ENCODE measurements around the gene BCDIN3D. TPM values are rescaled to one million over a fixed set of nuclear protein-coding genes. Genes with fewer than 3 reads are reported as not detected.

Gene BCDIN3D
- total and polyA plus RNA-seq, 5 donors from 2014 or later = 4.6 to 9.8 (median 8.6) TPM

DNA sequence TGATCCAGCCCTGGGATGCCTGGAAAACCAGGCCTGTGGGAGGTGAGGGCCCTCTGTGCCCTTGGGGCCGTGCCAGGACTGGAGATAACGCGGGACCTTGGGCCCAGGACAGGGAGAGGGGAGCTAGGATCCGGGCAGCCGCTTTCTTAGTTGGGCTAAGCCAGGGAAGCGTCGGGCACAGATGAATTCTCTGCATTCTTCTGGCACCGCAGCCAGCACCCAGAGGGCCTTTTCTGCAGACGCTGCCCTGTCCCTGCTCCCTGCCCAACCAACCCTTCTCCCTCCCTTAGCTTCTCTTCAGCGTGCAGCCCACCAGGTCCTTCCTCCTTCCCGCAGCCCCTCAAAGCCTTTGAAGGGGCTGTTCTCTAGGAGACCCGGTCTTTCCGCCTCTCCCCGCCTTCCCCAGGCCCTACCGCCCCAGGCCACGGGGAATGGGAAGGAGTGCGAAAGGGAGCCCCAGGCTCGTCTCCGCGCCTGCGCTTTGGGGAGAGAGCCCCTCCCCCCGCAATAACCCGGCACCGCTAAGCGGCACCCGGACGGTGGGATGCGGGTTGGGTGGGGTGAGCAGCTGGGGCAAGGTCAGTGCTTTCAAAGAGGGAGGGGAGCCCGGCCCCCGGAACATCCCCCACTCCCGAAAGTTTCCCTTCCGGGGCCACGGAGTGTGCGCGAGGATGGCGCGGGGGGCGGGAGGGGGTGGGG is 15.4 kb downstream of the BCDIN3D start:
- Histone ChIP-seq H3K4me3 (ENCODE audit: low read depth, low read length) (no peak overlapping the region), H3K27me3 (ENCODE audit: control insufficient read depth, insufficient read depth, low read length) (no peaks in the 10 kb centered on the region), H3K36me3 (ENCODE audit: control insufficient read depth, insufficient read depth, low read length) (no peaks in the 10 kb centered on the region), H3K27ac (ENCODE audit: insufficient read depth, low read length, poor library complexity, severe bottlenecking) (peak overlapping the region; percentile 72), H3K4me1 (ENCODE audit: control insufficient read depth, insufficient read depth, low read length, poor library complexity, severe bottlenecking) (peaks cover 21% of the 10 kb centered on the region), H3K9me3 (ENCODE audit: control insufficient read depth in 2 of 2, low read length in 2 of 2) (no peaks in the 10 kb centered on the region)
- DNase-seq (peak; percentile 20 to 43 (median 32)), ATAC-seq (ENCODE audit: low read depth in 2 of 2) (no peak)
- H3K36me3 Mint-ChIP-seq = no peaks in the 10 kb centered on the region
- peak overlapping the region; percentile 91 to 98 (median 93) for H3K4me3 Mint-ChIP-seq
- peaks cover 24% of the 10 kb centered on the region for H3K27me3 Mint-ChIP-seq
- peaks cover 0 to 2% (median 0%) of the 10 kb centered on the region in 7 donors for H3K9me3 Mint-ChIP-seq
- H3K27ac Mint-ChIP-seq = peak overlapping the region in 2 of 3 donors; percentile 84 to 89
- H3K4me1 Mint-ChIP-seq = peaks cover 12 to 44% (median 29%) of the 10 kb centered on the region in 4 donors

DNA sequence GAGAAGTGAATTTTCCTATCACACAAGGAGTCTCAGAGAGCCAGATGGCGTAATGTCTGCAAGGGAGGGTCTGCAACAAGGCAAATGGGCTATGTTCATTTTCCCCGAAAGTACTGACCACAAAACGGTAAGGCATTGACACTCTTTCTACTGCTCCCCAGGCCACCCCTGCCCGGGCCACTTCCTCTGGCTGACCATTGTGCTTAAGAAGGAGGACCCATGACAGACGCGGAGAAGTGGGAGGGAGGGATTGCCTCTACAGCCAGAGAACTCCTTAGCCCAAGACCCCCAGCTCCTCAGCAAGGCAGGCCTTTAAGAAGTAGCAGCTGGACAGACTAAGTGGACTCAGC is 15.9 kb downstream of the BCDIN3D start:
- Mint-ChIP-seq H3K27ac (peak overlapping the region in 2 of 3 donors; percentile 84 to 89), H3K27me3 (peaks cover 19% of the 10 kb centered on the region), H3K4me1 (peaks cover 10 to 47% (median 31%) of the 10 kb centered on the region in 4 donors), H3K4me3 (peak overlapping the region; percentile 84 to 98 (median 90)), H3K36me3 (peaks cover 3% of the 10 kb centered on the region), H3K9me3 (peaks cover 0 to 2% (median 0%) of the 10 kb centered on the region in 7 donors)
- Histone ChIP-seq H3K9me3 (ENCODE audit: control insufficient read depth in 2 of 2, low read length in 2 of 2) (no peaks in the 10 kb centered on the region), H3K36me3 (ENCODE audit: control insufficient read depth, insufficient read depth, low read length) (no peaks in the 10 kb centered on the region), H3K27ac (ENCODE audit: insufficient read depth, low read length, poor library complexity, severe bottlenecking) (peak overlapping the region; percentile 72), H3K27me3 (ENCODE audit: control insufficient read depth, insufficient read depth, low read length) (no peaks in the 10 kb centered on the region), H3K4me1 (ENCODE audit: control insufficient read depth, insufficient read depth, low read length, poor library complexity, severe bottlenecking) (peaks cover 21% of the 10 kb centered on the region), H3K4me3 (ENCODE audit: low read depth, low read length) (no peak overlapping the region)
- DNase-seq (no peak), ATAC-seq (ENCODE audit: low read depth in 2 of 2) (no peak)

- H3K4me1 Mint-ChIP-seq = peaks cover 10 to 57% (median 35%) of the 10 kb centered on the region in 4 donors
- H3K4me1 ChIP-seq (ENCODE audit: control insufficient read depth, insufficient read depth, low read length, poor library complexity, severe bottlenecking) = peaks cover 29% of the 10 kb centered on the region
- H3K36me3 ChIP-seq (ENCODE audit: control insufficient read depth, insufficient read depth, low read length) = no peaks in the 10 kb centered on the region
- DNase-seq = no peak
- peak overlapping the region in 1 of 3 donors; percentile 84 for H3K27ac Mint-ChIP-seq
- no peak for ATAC-seq (ENCODE audit: low read depth in 2 of 2)
- H3K27me3 ChIP-seq (ENCODE audit: control insufficient read depth, insufficient read depth, low read length) = no peaks in the 10 kb centered on the region
- H3K36me3 Mint-ChIP-seq = peaks cover 5% of the 10 kb centered on the region
- H3K27ac ChIP-seq (ENCODE audit: insufficient read depth, low read length, poor library complexity, severe bottlenecking) = no peak overlapping the region
- peaks cover 0 to 2% (median 0%) of the 10 kb centered on the region in 7 donors for H3K9me3 Mint-ChIP-seq
- H3K4me3 ChIP-seq (ENCODE audit: low read depth, low read length) = no peak overlapping the region
- H3K9me3 ChIP-seq (ENCODE audit: control insufficient read depth in 2 of 2, low read length in 2 of 2) = no peaks in the 10 kb centered on the region
- peak overlapping the region; percentile 84 to 98 (median 90) for H3K4me3 Mint-ChIP-seq
- peaks cover 15% of the 10 kb centered on the region for H3K27me3 Mint-ChIP-seq
Measured at GRCh38 chr12:49825971-49826421, 16.9 kb downstream of the BCDIN3D start.

DNA sequence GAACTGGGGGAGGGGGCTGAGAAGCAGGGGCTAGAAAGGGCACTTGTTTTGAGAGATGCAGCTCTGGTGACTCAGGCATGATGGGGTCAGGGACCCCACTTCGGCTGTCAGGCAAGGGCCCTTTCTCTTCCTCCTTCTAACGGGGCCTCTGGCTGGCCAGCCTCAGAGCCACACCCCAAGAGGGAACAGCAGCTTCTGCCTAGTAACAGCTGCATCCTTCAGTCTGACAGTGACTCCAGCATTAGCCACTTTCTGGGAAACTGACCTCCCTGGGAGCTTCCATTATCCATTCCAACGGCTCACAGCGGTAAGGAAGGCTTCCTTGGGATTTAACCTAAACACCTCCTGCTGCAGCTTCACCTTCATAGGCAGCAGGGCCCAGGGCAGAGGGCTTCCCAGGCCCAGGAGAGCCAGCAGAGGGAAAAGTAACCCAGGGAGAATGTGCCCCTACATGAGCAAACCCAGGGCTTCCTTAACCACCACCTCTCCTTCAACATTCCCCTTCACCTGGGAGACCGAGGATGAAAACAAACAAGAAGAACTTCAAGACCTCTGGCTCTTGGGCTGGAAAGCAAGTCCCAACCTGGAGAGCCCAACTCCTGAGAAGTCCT is 17.4 kb downstream of the BCDIN3D start:
- Histone ChIP-seq H3K36me3 (ENCODE audit: control insufficient read depth, insufficient read depth, low read length) (no peaks in the 10 kb centered on the region), H3K27ac (ENCODE audit: insufficient read depth, low read length, poor library complexity, severe bottlenecking) (no peak overlapping the region), H3K4me3 (ENCODE audit: low read depth, low read length) (no peak overlapping the region), H3K4me1 (ENCODE audit: control insufficient read depth, insufficient read depth, low read length, poor library complexity, severe bottlenecking) (peaks cover 32% of the 10 kb centered on the region), H3K27me3 (ENCODE audit: control insufficient read depth, insufficient read depth, low read length) (no peaks in the 10 kb centered on the region), H3K9me3 (ENCODE audit: control insufficient read depth in 2 of 2, low read length in 2 of 2) (no peaks in the 10 kb centered on the region)
- no peak for ATAC-seq (ENCODE audit: low read depth in 2 of 2)
- H3K27me3 Mint-ChIP-seq = peaks cover 15% of the 10 kb centered on the region
- peaks cover 10 to 60% (median 37%) of the 10 kb centered on the region in 4 donors for H3K4me1 Mint-ChIP-seq
- peak overlapping the region in 3 of 4 donors; percentile 37 to 68 (median 60) for H3K4me3 Mint-ChIP-seq
- H3K36me3 Mint-ChIP-seq = peaks cover 5% of the 10 kb centered on the region
- H3K27ac Mint-ChIP-seq = no peak overlapping the region
- DNase-seq = no peak
- H3K9me3 Mint-ChIP-seq = peaks cover 0 to 2% (median 0%) of the 10 kb centered on the region in 7 donors

GRCh38 chr12:49824895-49825294 is 18.0 kb downstream of the BCDIN3D start:
- H3K4me3 Mint-ChIP-seq = peak overlapping the region in 2 of 4 donors; percentile 34 to 60
- H3K27me3 ChIP-seq (ENCODE audit: control insufficient read depth, insufficient read depth, low read length) = no peaks in the 10 kb centered on the region
- H3K9me3 ChIP-seq (ENCODE audit: control insufficient read depth in 2 of 2, low read length in 2 of 2) = no peaks in the 10 kb centered on the region
- peaks cover 15% of the 10 kb centered on the region for H3K27me3 Mint-ChIP-seq
- no peaks in the 10 kb centered on the region for H3K36me3 ChIP-seq (ENCODE audit: control insufficient read depth, insufficient read depth, low read length)
- DNase-seq = no peak
- no peak overlapping the region for H3K27ac ChIP-seq (ENCODE audit: insufficient read depth, low read length, poor library complexity, severe bottlenecking)
- H3K4me3 ChIP-seq (ENCODE audit: low read depth, low read length) = no peak overlapping the region
- peaks cover 5% of the 10 kb centered on the region for H3K36me3 Mint-ChIP-seq
- no peak for ATAC-seq (ENCODE audit: low read depth in 2 of 2)
- H3K4me1 Mint-ChIP-seq = peaks cover 10 to 56% (median 37%) of the 10 kb centered on the region in 4 donors
- H3K9me3 Mint-ChIP-seq = peaks cover 0 to 2% (median 0%) of the 10 kb centered on the region in 7 donors
- H3K4me1 ChIP-seq (ENCODE audit: control insufficient read depth, insufficient read depth, low read length, poor library complexity, severe bottlenecking) = peaks cover 32% of the 10 kb centered on the region
- no peak overlapping the region for H3K27ac Mint-ChIP-seq

GRCh38 chr12:49824416-49824815 is 18.5 kb downstream of the BCDIN3D start:
- peaks cover 5% of the 10 kb centered on the region for H3K36me3 Mint-ChIP-seq
- ATAC-seq (ENCODE audit: low read depth in 2 of 2) = no peak
- Histone ChIP-seq H3K27me3 (ENCODE audit: control insufficient read depth, insufficient read depth, low read length) (no peaks in the 10 kb centered on the region), H3K27ac (ENCODE audit: insufficient read depth, low read length, poor library complexity, severe bottlenecking) (no peak overlapping the region), H3K36me3 (ENCODE audit: control insufficient read depth, insufficient read depth, low read length) (no peaks in the 10 kb centered on the region), H3K9me3 (ENCODE audit: control insufficient read depth in 2 of 2, low read length in 2 of 2) (no peaks in the 10 kb centered on the region), H3K4me1 (ENCODE audit: control insufficient read depth, insufficient read depth, low read length, poor library complexity, severe bottlenecking) (peaks cover 30% of the 10 kb centered on the region), H3K4me3 (ENCODE audit: low read depth, low read length) (no peak overlapping the region)
- peak overlapping the region in 1 of 3 donors; percentile 27 for H3K27ac Mint-ChIP-seq
- H3K27me3 Mint-ChIP-seq = peaks cover 15% of the 10 kb centered on the region
- H3K9me3 Mint-ChIP-seq = peaks cover 0 to 2% (median 0%) of the 10 kb centered on the region in 7 donors
- peaks cover 10 to 59% (median 38%) of the 10 kb centered on the region in 4 donors for H3K4me1 Mint-ChIP-seq
- no peak for DNase-seq
- H3K4me3 Mint-ChIP-seq = peak overlapping the region in 1 of 4 donors; percentile 51

- H3K4me3 Mint-ChIP-seq = peak overlapping the region in 2 of 4 donors; percentile 15 to 51
- no peak for ATAC-seq (ENCODE audit: low read depth in 2 of 2)
- H3K4me1 ChIP-seq (ENCODE audit: control insufficient read depth, insufficient read depth, low read length, poor library complexity, severe bottlenecking) = peaks cover 26% of the 10 kb centered on the region
- peaks cover 0 to 2% (median 0%) of the 10 kb centered on the region in 7 donors for H3K9me3 Mint-ChIP-seq
- peaks cover 5 to 56% (median 35%) of the 10 kb centered on the region in 4 donors for H3K4me1 Mint-ChIP-seq
- no peaks in the 10 kb centered on the region for H3K9me3 ChIP-seq (ENCODE audit: control insufficient read depth in 2 of 2, low read length in 2 of 2)
- peaks cover 13% of the 10 kb centered on the region for H3K27me3 Mint-ChIP-seq
- peaks cover 5% of the 10 kb centered on the region for H3K36me3 Mint-ChIP-seq
- no peak for DNase-seq
- H3K27ac Mint-ChIP-seq = no peak overlapping the region
- no peaks in the 10 kb centered on the region for H3K27me3 ChIP-seq (ENCODE audit: control insufficient read depth, insufficient read depth, low read length)
- no peak overlapping the region for H3K4me3 ChIP-seq (ENCODE audit: low read depth, low read length)
- H3K27ac ChIP-seq (ENCODE audit: insufficient read depth, low read length, poor library complexity, severe bottlenecking) = no peak overlapping the region
- H3K36me3 ChIP-seq (ENCODE audit: control insufficient read depth, insufficient read depth, low read length) = no peaks in the 10 kb centered on the region
Measured at GRCh38 chr12:49823951-49824350, 19.0 kb downstream of the BCDIN3D start.

All from CD4-positive, CD25-positive, alpha-beta regulatory T cell (primary cell).